ENCODE measurements around the gene JAKMIP3.

The JAKMIP3 gene

DNA sequence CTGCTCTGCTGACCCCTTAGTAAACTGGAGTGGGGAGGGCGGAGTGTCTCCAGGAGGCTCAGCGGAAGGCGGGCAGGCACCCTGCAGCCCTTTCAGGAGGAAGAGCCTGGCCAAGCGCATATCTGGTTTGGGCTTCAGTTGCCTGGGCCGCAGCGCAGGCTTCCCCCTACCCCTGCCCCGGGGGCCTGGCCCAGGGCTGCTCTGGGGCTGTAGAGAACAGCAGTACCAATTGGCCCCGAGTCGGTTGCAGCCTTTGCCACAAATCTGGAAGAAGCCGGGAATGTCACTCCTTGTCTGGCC lies 28.1 kb upstream of the JAKMIP3 start:
- TF ChIP-seq, protein P1, sequence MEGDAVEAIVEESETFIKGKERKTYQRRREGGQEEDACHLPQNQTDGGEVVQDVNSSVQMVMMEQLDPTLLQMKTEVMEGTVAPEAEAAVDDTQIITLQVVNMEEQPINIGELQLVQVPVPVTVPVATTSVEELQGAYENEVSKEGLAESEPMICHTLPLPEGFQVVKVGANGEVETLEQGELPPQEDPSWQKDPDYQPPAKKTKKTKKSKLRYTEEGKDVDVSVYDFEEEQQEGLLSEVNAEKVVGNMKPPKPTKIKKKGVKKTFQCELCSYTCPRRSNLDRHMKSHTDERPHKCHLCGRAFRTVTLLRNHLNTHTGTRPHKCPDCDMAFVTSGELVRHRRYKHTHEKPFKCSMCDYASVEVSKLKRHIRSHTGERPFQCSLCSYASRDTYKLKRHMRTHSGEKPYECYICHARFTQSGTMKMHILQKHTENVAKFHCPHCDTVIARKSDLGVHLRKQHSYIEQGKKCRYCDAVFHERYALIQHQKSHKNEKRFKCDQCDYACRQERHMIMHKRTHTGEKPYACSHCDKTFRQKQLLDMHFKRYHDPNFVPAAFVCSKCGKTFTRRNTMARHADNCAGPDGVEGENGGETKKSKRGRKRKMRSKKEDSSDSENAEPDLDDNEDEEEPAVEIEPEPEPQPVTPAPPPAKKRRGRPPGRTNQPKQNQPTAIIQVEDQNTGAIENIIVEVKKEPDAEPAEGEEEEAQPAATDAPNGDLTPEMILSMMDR (IDR thresholded peaks at IDR 0.05; ENCODE audit: low read depth, low read length, poor library complexity, severe bottlenecking) = no peak
- no peak for TF ChIP-seq EZH2phosphoT487 (IDR thresholded peaks at IDR 0.05; ENCODE audit: borderline replicate concordance, low read length)
- Histone ChIP-seq H3K4me3 (ENCODE audit: low read length) (no peak overlapping the region), H3K9me3 (ENCODE audit: control insufficient read depth, insufficient read depth, low read length) (no peaks in the 10 kb centered on the region), H3K9me2 (replicated peaks; ENCODE audit: control insufficient read depth, low read length) (no peaks in the 10 kb centered on the region), H3K79me2 (ENCODE audit: control insufficient read depth, low read length) (no peaks in the 10 kb centered on the region), H3K27ac (ENCODE audit: low read depth, low read length) (no peak overlapping the region), H3K27me3 (ENCODE audit: control insufficient read depth, low read length) (no peaks in the 10 kb centered on the region), H3F3A (ENCODE audit: control insufficient read depth, insufficient read depth) (no peaks in the 10 kb centered on the region), H3K4me1 (ENCODE audit: control insufficient read depth, low read length) (no peaks in the 10 kb centered on the region), H4K20me1 (ENCODE audit: control insufficient read depth, insufficient read depth, low read depth, low read length) (no peaks in the 10 kb centered on the region), H3K4me2 (ENCODE audit: low read length) (no peak overlapping the region), H3K36me3 (ENCODE audit: control insufficient read depth, low read length) (no peaks in the 10 kb centered on the region)

DNA sequence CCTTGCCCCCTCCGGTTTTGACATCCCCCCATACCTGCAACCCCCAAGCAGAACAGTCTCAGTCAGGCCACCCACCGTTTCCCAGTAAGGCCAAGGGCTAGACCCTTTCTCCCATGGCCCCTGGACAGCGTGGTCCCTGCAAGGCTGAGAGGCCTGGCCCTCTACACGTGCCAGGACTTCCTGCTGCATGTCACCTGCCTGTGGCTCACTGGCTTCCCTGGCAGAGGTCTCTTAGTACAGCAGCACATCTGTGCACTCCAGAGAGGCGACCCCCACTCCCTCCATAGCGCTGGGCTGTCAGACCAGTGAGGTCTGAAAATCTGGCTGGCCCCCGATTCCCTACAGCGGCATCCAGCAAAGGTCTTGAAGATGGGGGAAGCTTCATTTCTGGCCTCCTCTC lies 26.4 kb upstream of the JAKMIP3 start:
- Histone ChIP-seq H3K27me3 (ENCODE audit: control insufficient read depth, low read length) (no peaks in the 10 kb centered on the region), H3K27ac (ENCODE audit: low read depth, low read length) (no peak overlapping the region), H3K4me2 (ENCODE audit: low read length) (no peak overlapping the region)

GRCh38 chr10:132040046-132040445 lies 25.7 kb upstream of the JAKMIP3 start:
- no peaks in the 10 kb centered on the region for H3K9me3 ChIP-seq (ENCODE audit: control insufficient read depth, insufficient read depth, low read length)
- no peaks in the 10 kb centered on the region for H3K27me3 ChIP-seq (ENCODE audit: control insufficient read depth, low read length)
- H3F3A ChIP-seq (ENCODE audit: control insufficient read depth, insufficient read depth) = no peaks in the 10 kb centered on the region
- H3K36me3 ChIP-seq (ENCODE audit: control insufficient read depth, low read length) = no peaks in the 10 kb centered on the region
- no peak overlapping the region for H3K4me2 ChIP-seq (ENCODE audit: low read length)
- no peaks in the 10 kb centered on the region for H3K9me2 ChIP-seq (replicated peaks; ENCODE audit: control insufficient read depth, low read length)
- TF ChIP-seq, protein P1 (IDR thresholded peaks at IDR 0.05; ENCODE audit: low read depth, low read length, poor library complexity, severe bottlenecking) = no peak
- TF ChIP-seq EZH2phosphoT487 (IDR thresholded peaks at IDR 0.05; ENCODE audit: borderline replicate concordance, low read length) = no peak
- H3K4me1 ChIP-seq (ENCODE audit: control insufficient read depth, low read length) = no peaks in the 10 kb centered on the region
- H3K79me2 ChIP-seq (ENCODE audit: control insufficient read depth, low read length) = no peaks in the 10 kb centered on the region
- H3K27ac ChIP-seq (ENCODE audit: low read depth, low read length) = no peak overlapping the region
- no peak overlapping the region for H3K4me3 ChIP-seq (ENCODE audit: low read length)
- no peaks in the 10 kb centered on the region for H4K20me1 ChIP-seq (ENCODE audit: control insufficient read depth, insufficient read depth, low read depth, low read length)

More for the DNA sequence above, 26.4 kb upstream of the JAKMIP3 start:
- Histone ChIP-seq H3K79me2 (ENCODE audit: control insufficient read depth, low read length) (no peaks in the 10 kb centered on the region), H3F3A (ENCODE audit: control insufficient read depth, insufficient read depth) (no peaks in the 10 kb centered on the region), H4K20me1 (ENCODE audit: control insufficient read depth, insufficient read depth, low read depth, low read length) (no peaks in the 10 kb centered on the region), H3K4me3 (ENCODE audit: low read length) (no peak overlapping the region), H3K4me1 (ENCODE audit: control insufficient read depth, low read length) (no peaks in the 10 kb centered on the region), H3K36me3 (ENCODE audit: control insufficient read depth, low read length) (no peaks in the 10 kb centered on the region), H3K9me3 (ENCODE audit: control insufficient read depth, insufficient read depth, low read length) (no peaks in the 10 kb centered on the region), H3K9me2 (replicated peaks; ENCODE audit: control insufficient read depth, low read length) (no peaks in the 10 kb centered on the region)
- TF ChIP-seq, protein P1 (IDR thresholded peaks at IDR 0.05; ENCODE audit: low read depth, low read length, poor library complexity, severe bottlenecking) = no peak
- TF ChIP-seq EZH2phosphoT487 (IDR thresholded peaks at IDR 0.05; ENCODE audit: borderline replicate concordance, low read length) = no peak

- Histone ChIP-seq H3F3A (ENCODE audit: control insufficient read depth, insufficient read depth) (no peaks in the 10 kb centered on the region), H3K9me2 (replicated peaks; ENCODE audit: control insufficient read depth, low read length) (no peaks in the 10 kb centered on the region), H3K36me3 (ENCODE audit: control insufficient read depth, low read length) (no peaks in the 10 kb centered on the region), H3K27ac (ENCODE audit: low read depth, low read length) (no peak overlapping the region), H3K4me3 (ENCODE audit: low read length) (no peak overlapping the region), H3K4me1 (ENCODE audit: control insufficient read depth, low read length) (no peaks in the 10 kb centered on the region), H3K9me3 (ENCODE audit: control insufficient read depth, insufficient read depth, low read length) (no peaks in the 10 kb centered on the region), H3K79me2 (ENCODE audit: control insufficient read depth, low read length) (no peaks in the 10 kb centered on the region), H4K20me1 (ENCODE audit: control insufficient read depth, insufficient read depth, low read depth, low read length) (no peaks in the 10 kb centered on the region), H3K27me3 (ENCODE audit: control insufficient read depth, low read length) (no peaks in the 10 kb centered on the region), H3K4me2 (ENCODE audit: low read length) (no peak overlapping the region)
- TF ChIP-seq EZH2phosphoT487 (IDR thresholded peaks at IDR 0.05; ENCODE audit: borderline replicate concordance, low read length) = no peak
- TF ChIP-seq, protein P1 (IDR thresholded peaks at IDR 0.05; ENCODE audit: low read depth, low read length, poor library complexity, severe bottlenecking) = no peak
These were observed 24.4 kb upstream of the JAKMIP3 start for GRCh38 chr10:132041340-132041739.

Measured in DOHH2 (cell line).